ENCODE measurements around the gene PAX2.

DNA sequence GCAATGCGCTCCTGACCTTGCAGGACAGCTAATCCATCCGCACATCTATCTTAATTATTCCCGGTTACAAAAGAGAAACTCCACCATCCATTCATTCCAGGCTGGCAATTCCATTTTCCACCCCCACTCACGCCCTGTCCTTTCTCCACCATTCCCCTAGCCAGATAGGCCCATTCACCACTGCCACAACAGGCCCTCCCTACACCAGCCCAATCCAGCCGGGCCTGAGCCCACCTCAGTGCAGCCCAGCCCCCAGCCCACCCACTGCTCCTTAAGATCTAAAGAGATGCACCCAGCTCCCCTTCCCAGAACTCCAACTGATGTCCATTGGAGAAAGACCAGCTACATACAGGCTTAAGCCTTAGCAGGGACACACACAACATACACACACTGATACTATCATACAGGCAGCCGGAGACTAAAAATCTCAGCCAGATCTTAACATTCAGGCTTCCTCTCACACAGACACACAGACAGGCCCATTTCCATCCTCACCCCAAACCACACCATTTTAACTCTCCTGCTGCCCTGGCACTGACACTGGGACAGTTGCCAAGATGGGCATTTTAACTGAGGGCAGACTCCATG lies 38.0 kb upstream of the PAX2 start:
- TF ChIP-seq POLR2AphosphoS5 (IDR thresholded peaks at IDR 0.05) (no peak), POLR2A (IDR thresholded peaks at IDR 0.05; ENCODE audit: low read depth) (no peak)
